NCI-H2196 (cell line): ENCODE data around the gene NELFB.

ENCODE experiments used
- DNase-seq: peaks from one replicate; lab custom pipeline; 2025; ENCODE audit not compliant: unreplicated experiment; lab: John Stamatoyannopoulos, UW

Gene NELFB

GRCh38 chr9:137313956-137314560 is 58.9 kb downstream of the NELFB start:
- no peak for DNase-seq

DNA sequence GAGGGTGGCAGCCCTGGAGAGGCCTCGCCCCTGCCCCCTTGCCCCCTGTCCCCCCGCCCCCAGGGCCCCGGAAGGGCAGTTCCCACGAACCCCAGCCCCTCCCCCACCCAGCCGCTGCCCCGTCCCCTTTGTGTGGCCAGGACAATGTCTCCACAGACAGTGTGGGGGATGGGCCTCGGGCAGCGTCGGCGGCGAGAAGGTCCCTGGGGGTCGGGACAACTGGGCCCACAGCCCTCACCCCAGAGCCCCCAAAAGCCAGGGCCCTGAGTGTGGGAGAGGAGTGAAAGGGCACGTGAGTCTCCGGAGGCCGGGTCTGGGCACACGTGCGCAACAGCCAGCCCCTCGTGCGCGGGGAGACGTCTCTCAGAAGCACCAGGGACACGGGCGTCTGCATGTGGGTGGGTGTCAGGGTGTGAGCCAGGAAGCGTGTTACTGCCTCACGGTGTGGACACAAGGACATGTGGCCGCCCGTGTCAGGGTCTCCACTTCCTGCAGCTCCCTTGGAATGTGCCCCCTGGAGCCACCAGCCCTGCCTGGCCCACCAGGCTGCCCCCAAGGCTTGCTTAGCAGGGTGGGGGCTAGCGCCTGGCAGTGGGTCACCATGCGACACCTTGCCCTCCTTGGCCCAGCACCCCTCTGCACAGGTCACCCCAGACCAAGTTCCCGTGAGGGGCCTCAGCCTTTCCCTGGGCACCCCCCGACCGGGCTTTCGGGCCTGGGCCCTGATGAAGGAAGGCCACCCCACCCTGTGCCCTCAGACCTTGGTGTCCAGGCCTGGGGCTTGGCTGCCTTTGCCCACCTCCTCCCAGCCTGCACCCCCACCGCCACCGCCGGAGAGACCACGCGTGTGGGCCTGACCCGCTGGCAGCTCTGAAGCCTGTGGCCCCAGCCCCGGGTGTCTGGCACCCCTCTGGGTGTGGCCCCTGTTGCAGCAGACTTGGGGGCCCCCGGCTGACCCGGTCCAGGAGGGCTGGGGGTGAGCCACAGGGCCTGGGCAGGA is 59.7 kb downstream of the NELFB start:
- no peak for DNase-seq

DNA sequence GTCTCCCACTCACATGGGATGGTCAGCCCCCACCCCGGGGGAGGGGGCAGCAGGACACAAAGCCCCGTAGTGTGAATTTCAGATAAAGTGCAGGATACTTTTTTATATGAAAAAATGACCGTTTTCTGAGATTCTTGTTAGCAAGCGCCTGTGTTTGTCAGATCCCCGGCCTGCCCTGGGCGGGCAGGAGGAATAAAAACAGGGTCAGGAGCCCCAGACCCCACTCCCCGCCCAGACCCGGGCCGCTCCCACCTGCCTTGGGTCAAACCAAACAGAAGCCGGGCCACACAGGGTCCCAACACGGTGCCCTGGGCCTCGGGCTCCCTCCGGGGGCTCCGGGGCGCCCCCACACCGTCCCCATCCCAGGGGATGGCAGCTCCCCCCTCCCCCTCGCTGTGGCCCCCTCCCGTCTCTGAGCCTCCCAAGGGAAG is 60.5 kb downstream of the NELFB start:
- no peak for DNase-seq

GRCh38 chr9:137316012-137316981 is 61.2 kb downstream of the NELFB start:
- no peak for DNase-seq

DNA sequence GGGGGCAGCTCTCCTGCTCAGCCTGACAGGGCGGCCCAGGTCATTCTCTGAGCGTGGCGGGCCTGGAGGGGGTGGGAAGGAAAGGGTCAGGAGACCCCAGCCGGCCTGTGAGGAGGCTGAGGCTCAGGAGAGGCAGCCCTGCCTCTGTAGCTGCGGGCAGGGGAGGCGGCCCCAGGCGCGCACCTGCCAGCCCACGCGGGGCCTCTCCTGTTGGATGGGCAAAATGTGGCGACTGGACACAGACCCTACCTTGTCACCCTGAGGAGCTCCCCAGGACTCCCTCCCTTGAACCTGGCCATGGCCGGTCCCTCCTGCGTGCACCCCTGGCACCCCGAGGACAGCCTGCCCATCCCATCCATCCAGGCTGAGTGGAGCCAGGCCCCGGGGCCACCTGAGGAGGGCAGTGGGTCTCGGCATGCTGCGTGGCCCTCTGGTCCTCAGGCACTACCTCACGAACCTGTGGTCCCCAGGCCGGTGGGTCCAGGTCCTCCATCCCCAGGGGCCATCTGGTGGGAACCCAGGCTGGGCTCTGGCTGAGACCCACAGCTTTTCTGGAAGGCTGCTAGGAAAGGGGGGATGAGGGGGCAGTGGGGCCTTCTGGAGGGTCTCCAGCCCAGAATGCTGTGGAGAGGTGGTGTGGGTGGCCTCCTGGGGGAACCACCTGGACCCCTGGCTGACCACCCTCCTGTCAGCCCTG is 62.0 kb downstream of the NELFB start:
- no peak for DNase-seq

DNA sequence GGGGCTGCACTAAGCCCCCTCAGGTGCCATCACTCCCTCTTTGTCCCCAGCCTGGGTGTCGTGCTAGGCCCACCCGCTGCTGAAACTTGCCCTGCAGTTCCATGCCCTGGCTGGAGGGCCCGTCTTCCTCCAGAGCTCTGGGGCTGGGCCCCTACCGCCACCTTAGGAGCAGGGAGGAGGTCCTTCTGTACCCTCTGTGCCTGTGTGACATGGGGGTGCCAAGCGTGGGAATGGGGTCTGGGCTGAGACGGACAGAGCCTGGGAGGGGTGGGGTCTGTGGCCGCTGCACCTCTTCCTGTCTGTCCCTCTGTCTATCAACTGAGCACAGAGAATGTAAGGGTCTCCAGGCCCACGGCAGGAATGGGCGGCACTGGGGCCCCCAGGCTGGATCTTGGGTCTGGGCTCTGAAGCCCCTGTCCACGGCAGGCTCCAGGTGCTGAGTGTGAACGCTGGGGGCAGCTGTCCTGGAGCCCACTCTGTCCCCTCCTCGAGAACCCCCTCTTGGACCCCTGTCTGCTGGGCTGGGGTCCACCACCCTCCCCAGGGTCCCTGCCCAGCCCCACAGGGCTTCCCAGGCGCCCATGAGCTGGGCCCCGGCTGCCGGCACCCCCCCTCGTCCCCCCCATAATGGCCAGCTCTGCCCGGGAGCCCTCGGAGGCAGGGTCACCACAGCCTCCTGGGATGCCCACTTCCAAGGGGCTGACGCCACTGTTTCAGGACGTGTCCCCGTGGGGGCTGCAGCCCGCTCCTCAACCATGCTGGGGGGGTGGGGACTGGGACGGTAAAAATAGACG is 62.8 kb downstream of the NELFB start:
- no peak for DNase-seq

DNA sequence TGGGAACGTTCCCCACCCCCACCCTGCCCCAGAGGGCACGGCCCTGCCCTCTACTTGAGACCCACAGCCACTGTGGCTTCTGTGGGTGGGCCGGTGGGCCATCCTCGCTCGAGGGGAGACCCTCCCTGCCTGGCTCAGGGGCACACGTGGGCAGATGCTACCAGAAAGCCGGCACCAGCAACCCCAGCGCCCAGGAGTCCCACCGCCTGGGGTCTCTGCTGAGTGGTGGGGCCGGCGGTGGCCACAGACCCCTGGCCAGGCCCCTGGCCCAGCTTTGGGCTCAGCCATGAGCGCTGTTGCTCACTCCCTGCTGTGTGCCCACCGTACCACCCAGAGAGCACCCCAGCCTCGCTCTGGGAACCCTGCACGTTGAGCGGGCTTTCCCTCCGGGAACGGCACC is 63.5 kb downstream of the NELFB start:
- no peak for DNase-seq

DNA sequence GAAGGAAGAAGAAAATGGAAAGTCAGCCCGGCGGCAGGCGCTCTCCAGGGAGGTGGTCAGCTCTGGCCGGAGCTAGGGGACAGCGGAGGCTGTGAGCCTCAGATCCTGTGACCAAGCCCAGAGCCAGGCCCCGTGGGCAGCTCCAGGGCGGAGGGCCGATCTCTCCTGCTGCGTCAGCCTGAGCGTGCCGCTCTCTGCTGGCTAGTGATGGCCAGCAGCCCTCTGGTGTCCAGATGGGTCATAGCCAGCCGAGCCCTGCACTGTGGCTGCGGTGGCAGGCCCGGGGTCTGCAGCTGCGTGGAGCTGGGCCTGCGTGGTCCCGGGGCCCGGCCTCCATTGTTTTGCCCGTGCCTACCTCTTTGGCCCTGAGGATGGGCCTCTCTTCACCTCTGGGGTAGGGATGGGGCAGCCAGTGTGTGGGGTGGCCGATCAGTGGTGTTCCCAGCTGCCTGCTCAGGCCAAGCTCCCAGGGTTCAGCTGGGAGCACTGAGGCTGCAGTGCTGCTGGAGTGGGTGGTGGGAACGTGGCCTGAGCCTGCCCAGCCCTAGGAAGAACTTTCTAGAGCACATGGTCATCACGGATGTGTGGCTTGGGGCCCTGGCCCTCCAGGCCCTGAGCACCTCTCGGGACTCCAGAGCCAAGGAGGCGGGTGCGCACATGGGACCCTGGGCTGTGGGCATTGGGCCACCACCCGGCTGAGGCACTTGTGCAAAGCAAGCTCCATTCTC is 64.0 kb downstream of the NELFB start:
- no peak for DNase-seq

GRCh38 chr9:137319739-137320551 is 64.8 kb downstream of the NELFB start:
- no peak for DNase-seq

DNA sequence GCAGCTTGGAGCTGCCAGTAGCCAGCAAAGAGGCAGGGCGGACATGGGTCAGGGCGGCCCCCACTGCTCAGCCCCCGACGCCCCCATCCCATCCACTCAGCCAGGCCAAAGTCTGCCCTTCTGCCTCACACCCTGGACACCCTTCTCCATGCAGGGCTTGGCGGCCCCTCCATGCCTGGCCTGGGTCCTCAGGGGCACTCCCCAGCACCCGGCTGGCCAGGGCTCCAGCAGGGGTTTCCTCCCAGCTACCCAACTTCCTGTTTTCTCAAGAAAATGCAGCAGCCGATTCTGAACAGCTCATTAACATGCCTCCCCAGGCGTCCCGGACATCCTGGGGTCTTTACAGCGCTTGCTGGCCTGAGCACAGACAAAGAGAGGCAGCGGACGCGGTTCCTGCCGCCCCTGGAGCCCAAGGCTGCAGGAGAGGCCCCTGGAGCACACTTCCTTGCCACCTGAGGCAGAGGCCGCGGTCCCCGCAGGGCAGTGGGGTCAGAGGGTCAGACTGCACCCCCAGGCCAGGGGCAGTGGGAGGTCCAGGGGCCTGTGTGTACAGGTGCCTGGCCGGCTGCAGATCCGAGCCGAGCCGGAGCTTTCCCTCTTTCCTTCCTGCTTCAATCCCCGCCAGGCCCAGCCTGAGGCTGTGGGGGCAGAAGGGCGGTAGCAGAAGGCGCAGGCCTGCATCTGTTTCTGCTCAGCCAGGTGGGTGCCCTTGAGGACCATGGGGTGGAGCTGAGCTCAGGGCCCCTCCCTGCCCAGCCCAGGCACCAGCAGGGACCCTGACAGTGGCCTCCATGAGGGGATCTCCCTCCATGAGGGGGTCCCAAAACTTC is 65.6 kb downstream of the NELFB start:
- no peak for DNase-seq

- no peak for DNase-seq
Measured at GRCh38 chr9:137321726-137322361, 66.7 kb downstream of the NELFB start.
